Activated CD4-positive, alpha-beta T cell treated with anti-CD3 and anti-CD28 coated beads, Interleukin-2, amount 50 U/mL, for 4 hours (primary cell): ENCODE measurements around the gene CAPN7.
A peak's percentile ranks its signal among the peaks of the same experiment; 100 is the strongest.

Source experiments
- DNase-seq, 2 experiments: peaks; one replicate each; pipeline ENCODE4 v3.0.0-alpha.2; 2020

Gene CAPN7

DNA sequence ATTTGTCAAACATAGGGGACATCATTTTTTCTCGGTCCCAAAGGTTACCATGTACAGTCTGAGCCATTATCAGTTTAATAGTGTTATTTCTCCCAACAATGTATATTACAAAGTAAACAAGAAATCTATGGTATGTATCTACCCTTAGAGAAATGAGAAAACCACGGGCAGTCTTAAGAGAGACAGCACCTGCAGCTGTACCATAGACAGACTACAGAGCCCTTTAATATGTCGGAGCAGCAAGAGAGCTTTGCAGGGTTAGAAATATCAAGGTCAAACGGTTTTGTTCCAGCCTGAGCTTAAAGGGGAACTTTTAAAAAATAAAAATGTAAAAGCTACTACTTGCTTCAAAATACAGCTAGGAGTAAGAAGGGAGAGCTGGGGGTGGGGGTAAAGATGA lies 73.2 kb downstream of the CAPN7 start:
- no peak for DNase-seq

DNA sequence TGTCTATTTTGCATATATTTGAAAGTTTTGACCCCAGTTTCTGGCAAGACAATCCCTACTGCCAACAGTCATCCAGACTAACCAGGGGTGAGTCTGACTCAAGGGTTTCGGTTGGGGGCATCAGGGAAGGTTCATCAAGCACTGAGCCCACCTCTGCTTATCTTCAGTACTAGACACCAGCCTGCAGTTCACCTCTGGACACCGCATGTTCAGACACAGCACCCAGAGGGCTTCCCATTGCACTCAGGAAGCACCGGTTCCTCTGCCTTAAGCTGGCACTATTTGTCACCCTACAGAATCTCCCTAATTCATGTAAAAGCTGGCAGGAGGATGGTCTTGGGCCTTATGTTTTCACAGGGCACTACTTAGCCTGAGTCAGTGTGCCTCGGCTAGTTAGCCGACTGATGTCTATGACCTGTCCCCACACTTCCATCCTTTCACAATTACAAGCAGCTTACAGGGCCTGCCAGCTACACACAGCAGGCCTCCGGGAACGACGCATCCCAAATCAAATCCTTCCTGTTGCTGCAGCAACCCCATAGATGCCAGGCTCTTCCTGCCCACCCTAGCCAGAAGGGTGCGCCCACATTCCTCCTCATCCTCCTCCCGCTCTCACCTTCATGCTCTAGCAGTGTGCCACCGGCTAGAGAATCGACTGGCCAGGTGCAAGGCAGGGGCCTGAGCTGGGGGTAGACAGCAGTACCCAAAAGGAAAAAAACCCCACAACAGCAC lies 73.8 kb downstream of the CAPN7 start:
- DNase-seq, result no peak

DNA sequence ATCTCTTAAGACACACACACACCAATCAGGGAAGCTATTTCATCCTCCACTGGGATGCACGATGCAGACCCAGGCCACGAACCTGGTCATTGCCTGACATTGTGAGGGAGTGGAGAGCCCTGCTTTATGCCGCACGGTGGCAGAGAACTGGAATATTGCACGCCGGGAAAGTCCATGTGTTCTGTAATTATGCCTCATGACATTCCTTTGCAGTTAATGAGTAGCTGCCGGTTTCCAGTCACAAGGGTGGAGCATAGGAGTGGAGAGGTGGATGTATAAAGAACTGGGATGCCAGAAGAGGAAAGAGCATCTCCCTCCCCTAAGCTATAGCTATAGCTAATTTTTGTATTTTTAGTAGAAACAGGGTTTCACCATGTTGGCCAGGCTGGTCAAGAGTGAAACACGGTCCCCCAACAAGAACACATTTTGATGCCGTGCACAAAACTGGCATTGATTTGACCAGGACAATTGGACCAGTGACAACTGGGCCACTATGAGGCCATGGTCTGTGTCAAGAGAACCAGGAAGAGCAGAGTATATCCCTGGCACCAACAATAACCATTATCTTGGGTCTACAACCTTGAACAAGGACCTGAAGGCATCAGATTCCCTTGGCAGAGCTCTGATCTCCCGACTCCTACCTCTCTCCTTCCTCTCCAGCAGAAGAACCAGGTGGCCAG lies 74.9 kb downstream of the CAPN7 start:
- DNase-seq, result no peak

DNA sequence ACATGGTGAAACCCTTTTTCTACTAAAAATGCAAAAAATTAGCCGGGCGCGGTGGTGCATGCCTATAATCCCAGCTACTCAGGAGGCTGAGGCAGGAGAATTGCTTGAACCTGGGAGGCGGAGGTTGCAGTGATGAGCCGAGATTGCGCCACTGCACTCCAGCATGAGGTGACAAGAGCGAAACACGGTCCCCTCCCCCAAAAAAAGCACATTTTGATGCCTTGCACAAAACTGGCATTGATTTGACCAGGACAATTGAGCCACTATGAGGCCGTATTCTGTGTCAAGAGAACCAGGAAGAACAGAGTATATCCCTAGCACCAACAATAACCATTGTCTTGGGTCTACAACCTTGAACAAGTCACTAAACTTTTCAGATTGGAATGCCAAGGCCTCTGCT lies 75.8 kb downstream of the CAPN7 start:
- DNase-seq, result no peak

DNA sequence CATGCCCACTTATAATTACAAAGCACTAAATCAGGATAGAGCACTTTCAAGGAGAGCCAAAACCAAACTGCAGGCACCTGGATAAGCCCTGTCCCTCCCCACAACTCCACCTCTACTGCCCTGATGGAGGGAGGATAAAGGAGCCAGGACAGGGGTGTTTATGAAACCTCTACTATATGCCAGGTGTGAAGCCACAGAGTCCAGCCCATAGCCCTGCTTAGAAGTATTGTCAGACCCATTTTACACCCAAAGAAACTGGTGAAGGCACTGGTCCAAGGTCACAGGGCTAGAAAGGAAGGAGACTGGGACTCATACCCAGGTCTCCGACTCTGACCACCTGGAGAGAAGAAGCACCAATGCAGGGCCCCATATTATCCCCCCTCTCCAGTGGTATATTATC lies 77.7 kb downstream of the CAPN7 start:
- DNase-seq, result no peak

DNA sequence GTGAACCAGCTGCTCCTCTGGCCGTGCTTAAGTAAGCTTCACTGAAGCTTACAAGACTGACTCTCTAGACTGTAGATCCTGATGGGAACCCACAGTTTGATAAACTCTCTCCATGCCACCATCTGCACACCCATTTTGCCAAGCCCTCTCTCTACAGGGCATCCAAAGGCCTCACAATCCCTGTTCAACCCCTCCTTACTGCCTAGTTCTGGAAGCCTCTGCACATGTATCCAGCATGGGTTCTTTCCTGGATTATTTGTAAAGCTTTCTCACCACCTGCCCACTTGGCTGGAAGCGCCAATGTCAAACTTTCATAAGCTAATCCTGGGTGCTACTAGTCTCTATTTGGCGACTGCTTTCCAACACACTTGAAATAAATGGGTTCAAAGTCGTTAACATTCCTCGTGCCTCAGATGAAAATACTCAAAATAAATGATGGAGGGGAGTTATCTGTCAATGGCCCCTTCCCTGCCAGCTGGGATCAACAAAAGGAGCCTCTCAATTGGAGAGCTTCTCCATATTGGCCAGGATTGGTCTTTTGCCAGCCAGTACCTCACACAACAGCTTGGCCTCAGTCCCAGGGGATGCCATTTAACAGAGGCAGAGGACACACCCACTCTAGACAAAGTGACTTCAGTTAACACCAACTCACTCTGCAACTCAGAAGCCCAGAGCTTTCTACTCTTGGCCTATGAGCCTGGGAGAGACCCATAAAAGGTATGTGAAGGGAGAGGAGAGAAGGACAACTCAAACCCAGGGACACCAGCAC lies 78.3 kb downstream of the CAPN7 start:
- no peak for DNase-seq

DNA sequence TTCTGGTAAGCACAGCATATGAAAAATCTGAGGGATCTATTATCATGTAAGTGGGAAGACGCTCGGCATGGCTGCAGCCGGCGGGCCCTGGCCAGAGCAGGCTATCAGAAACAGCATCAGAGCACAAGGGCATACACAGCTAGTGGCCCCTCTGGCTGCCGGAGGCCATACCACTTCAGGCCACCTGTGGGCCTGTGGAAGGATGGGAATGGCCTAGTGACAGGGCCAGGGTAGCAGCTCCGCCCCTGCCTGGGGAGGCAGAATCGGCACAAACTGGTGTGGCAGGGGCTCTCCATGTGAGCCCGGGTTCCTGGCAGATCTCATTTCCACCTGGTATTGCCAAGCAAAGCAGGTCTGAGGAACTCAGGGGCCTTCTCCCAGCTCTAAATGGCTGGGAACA lies 80.0 kb downstream of the CAPN7 start:
- DNase-seq, result no peak

DNA sequence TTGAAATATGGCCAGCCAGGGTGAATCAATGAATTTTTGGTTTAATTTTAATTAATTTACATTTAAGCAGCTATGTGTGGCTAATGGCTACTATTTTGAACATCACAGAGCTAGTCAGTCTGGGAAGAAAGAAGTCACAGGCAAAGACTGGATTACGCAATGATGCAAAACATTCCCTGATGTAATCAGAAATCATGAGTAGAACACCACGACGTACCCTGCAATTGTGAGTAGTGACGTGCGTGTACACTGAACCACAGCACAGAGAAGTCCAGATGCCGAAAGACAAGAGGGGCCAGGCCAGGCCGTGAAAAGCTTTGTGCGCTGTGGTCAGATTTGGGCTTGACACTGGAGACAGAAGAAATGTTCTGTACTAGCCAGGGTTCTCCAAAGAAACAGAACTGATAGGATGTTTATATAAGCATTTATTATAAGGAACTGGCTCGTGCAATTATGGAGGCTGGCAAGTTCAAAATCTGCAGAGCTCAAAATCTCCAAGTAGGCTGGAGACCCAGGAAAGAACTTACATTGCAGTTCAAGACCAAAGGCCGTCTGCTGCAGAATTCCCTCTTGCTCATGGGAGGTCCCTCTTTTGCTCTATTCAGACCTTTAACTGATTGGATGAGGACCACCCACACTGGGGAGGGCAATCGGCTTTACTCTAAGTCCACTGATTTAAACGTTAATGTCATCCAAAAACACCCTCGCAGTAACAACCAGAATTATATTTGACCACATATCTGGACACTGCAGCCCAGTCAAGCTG lies 81.7 kb downstream of the CAPN7 start:
- no peak for DNase-seq

DNA sequence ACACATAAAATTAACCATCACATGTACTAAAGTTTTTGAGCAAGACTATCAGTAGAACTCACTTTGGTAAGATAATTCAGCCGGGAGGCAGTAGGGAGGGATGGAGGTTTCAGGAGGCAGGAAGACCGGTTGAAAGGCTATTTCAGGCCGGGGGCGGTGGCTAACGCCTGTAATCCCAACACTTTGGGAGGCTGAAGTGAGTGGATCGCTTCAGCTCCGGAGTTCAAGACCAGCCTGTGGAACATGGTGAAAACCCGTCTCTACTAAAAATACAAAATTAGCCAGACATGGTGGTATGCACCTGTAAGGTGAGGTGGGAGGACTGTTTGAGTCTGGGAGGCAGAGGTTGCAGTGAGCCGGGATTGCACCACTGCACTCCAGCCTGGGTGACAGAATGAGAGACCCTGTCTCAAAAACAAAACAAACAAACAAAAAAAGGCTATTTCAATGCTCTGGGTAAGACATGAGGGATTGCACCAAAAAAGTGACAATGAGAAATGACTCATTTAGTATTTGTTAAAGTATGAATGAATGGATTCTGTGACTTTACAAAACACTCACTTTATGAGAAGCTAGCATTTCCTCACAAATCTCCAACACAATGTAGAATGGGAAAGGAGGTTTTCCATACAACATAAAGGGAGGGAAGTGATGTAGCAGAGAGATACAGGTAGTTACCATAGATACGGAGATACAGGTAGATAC lies 82.4 kb downstream of the CAPN7 start:
- no peak for DNase-seq

DNA sequence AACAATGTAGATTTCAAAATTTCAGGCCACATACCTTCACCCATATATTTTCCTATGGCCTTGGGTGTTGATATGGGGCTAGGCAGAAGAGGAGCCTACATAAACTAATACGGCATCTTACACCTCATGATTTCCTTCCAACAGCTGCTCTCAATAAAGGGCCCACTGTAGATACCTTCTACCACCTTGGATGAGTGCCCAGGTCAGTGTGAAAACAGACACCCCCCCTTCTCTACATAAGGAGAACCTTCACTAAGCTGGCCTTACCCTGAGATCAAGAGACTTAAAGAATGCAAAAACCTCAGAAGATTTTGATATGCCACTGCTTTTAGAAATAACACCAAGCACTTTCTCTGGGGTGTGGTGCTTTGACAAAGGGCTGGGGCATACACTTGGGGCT lies 83.6 kb downstream of the CAPN7 start:
- no peak for DNase-seq

DNA sequence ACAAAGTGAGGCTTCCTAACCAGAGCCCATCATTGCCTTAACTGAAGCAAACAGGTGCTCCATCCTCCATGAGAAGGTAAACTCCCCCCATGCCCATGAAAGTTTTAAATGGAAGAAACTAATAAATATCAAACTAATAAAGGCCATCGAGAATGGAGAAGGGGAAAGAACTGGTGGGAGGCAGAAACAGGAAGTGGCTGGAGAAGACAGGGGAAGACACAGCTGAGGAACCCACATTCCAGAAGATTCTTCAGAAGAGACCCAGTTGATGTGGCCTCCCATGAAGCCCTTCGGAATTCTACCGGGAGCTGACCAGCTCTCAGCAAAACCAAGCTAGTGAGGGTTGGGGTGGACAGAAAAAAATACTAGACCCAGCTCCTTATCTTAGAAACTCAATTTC lies 84.7 kb downstream of the CAPN7 start:
- no peak for DNase-seq

DNA sequence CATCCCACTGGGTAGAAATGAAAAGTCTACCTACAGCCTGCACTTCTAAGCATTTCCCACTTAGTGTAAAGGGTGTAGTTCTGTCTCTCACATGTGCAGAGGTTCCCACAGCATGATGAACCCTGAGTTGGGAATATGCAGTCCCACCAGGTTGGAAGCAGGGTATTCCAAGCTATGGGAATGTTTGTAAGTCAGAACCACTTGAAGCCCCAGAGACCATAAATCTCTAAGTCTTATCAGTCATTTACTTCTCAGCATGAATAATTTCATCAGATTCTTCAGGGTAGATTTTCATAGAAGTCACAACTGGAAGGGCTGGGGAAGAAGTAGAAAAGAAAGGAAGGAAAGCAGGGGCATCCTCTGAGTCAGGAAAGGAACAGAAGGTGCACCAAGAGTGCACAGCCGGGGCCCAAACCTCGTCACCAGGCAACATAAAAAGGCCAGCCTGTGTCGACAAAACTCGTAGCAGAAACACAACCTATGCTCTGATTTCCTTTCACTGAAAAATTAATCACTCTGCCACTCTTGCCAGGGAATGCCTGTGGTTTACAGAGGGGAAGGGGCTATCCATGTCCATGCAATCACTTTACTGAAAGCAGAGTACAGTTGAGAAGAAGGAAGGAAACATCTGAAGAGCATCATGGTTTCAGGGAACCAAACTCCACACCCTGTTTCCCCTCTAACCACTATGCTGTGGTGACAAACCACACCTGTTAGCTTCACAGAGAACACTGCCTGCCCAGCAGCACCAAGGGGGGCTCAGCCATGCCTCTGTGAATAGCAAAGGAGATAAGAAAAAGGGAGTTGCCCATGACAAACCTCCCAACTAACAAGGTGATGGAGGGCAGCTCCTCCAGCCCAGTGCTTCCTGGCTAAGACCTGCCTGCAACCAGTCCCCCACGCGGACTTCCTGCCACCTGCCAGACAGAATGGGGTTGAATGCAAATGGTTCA lies 85.8 kb downstream of the CAPN7 start:
- DNase-seq, result peak; percentile 36 to 41

DNA sequence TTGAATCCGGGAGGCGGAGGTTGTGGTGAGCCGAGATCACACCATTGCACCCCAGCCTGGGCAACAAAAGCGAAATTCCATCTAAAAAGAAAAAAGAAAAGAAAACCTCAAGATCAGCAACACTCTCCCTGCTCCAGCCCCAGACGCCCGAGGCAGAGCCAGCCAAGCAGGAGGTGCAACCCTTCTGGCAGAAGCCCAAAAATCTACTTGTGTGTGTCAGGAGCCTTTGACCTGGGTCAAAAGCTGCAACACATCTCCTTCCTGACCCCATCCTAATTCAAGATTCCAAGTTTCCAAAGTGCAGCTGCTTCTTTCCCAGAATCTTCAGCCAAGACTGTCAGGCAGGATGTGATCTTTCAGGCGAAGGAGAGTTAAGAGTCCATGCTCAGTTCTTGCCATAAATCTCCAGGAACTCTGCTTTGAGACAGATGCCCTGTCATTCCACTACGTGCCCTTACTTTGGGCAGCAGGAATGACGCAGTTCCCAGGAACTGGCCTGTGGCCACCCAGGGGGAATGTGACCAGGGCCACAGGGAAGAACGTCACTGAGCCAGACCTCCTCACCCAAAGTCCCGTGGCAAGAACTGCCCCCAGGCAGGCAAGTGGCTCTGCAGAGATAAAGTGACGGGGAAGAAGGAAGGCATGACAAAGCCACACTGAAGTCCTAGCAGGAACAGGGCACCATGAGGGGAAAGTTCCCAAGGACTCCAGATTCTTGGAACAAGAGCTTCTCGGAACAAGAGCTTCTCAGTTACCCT lies 86.9 kb downstream of the CAPN7 start:
- DNase-seq, result no peak

DNA sequence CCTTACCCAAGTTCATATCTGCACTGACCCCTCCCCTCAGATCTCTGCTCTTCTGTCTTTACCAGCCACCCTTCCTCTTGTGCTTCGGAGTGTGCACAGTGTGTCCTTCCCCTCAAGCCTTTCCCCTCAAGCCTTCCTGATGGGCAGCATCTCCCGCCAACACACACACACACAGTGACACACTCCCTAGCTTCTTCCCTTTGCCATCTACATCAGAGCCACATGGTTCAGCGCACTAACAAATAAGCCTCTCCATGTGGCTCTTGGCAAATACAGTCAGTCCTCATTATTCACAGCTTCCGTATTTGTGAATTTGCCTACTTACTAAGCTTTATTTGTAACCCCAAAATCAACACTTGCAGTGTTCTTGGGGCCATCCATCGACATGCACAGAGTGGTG lies 88.9 kb downstream of the CAPN7 start:
- no peak for DNase-seq

DNA sequence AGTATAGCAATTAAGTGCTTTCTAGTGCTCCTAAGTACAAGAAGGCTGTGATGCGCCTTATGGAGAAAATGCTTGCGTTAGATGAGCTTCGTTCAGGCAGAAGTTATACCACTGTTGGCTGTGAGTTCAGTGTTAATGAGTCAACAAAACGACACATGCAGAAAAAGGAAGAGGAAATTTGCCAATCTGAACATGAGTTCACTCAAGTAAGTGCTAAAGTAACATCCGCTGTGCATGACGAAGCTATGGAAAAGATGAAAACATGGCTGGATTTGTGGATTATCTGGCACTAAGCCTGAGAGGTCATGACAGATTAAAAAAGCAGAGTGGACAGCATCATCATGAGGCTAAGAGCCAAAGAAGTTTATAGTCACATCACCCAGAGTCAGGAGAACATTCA lies 89.5 kb downstream of the CAPN7 start:
- no peak for DNase-seq

DNA sequence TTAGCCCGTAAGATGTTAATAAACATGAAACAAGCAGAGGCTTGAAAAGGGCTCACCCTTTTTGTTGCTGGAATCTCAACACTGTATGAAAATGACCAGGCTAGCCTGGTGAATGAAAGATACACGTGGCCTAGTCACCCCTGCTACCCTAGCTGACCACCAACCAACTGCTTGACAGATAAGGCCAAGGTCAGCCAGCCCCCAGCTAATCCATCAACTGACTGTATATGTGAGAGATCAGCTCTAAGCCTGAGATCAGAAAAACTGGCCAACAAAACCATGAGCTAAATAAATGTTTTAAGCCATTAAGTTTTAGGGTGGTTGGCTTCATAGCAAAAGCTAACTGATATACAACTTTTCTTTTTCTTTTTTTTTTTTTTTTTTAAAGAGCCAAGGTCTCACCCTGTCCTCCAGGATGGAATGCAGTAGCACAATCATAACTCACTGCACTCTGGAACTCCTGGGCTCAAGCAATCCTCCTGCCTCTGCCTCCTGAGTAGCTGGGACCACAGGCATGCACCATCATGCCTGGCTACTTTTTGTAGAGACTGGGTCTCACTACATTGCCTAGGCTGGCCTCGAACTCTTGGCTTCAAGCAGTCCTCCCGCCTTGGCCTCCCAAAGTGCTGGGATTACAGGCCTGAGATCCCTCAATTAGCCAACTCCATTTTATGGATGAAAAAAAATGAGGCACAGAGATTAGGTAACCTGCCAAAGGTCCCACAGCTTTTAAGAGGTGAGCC lies 91.7 kb downstream of the CAPN7 start:
- DNase-seq, result no peak

DNA sequence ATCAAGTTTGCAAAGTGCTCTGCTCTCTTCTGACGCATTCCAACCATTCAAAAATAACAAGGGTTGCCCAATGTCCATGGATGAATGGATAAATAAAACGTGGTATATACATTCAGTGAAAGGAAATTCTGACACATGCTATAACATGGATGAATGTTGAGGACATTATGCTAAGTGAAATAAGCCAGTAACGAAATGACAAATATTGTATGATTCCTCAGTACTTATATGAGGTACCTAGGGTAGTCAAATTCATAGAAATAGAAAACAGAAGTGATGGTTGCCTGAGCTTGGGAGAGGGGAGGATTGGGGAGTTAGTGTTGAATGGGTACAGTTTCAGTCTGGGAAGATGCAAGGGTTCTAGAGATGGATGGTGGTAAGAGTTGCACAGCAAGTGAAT lies 92.5 kb downstream of the CAPN7 start:
- DNase-seq, result no peak

DNA sequence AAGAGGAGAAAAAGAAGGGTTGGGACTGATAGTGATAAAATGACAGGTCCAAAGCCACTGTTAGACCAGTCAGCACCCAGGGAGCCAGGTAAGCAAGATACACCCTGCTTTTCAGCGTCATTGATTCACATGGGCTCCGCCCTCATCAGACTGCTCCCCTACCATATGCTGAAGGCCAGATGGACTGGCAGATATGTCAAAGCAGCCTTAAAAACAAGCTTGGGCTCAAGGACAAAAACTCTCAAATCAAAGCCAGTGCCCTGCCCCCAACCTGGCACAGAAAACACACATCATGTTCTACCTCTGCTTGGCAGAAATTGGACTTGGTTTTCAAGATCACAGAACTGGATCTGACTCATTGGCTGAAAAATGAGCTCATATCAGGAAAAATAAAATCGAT lies 93.0 kb downstream of the CAPN7 start:
- DNase-seq, result no peak

DNA sequence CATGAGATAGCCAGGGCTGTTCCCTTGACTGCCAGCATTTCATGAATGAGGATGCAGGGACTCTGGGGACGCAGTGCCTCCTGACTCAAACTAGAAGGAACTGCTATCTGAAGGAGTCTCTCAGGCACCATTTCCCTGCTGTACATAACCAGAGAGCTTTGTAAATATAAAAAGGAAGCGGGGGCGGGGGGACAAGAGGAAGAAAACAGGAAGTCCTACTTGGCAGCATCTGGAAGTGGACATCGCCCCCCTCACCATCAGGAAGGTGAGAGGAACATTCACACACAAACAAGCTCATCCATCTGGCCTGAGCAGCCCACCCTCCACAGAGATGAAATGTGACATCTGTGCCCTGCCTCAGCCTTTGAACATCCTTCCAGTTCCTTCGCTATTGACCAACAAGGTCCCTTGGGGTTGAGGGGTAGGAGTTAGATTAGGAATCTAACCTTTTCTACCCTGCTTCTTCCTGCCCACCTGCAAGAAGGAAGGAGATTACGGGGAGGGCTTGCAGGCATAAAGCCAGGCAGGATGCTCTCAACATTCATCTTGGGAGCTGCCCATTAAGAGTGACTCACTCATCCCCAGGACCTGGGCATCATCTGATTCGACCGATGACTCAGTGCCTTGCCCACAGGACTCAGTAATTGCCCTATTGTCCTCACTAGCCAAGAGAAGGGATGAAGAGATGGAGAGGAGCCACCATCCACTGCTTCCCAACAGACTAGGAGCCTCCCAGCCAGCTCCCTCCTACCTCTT lies 94.5 kb downstream of the CAPN7 start:
- no peak for DNase-seq
